OCI-LY7 (cell line): ENCODE data around the gene TOLLIP. TPM values are rescaled to one million over a fixed set of nuclear protein-coding genes. Genes with fewer than 3 reads are reported as not detected.

Source experiments
- BruUV-seq: library from RNA; stranded (reverse); fragments of 400-500 nt; replicated peaks from 2 replicates; lab custom pipeline; 2021; lab: Mats Ljungman, UMichigan
- CTCF ChIA-PET: fragments of 300-600 bp; sonication (Branson Sonifier 250); formaldehyde crosslinking; loops from one replicate; lab custom pipeline; 2022; ENCODE audit warnings: antibody characterized with exemption; ENCODE audit not compliant: unreplicated experiment; lab: Charles Lee
- POLR2A ChIA-PET: fragments of 300-600 bp; sonication (Branson Sonifier 250); formaldehyde crosslinking; loops from one replicate; lab custom pipeline; 2022; ENCODE audit warnings: antibody characterized with exemption; lab: Charles Lee
- DNase-seq: peaks from one replicate; pipeline ENCODE4 v3.0.0-alpha.2; 2015; ENCODE audit warnings: low spot score
- H2AFZ ChIP-seq: fragments of 200-600 bp; sonication (generic), shearing (Covaris generic); 2 replicates; pipeline ENCODE4 v1.6.1; 2014; ENCODE audit warnings: mild to moderate bottlenecking, antibody characterized with exemption, low read length, moderate library complexity
- H3K27ac ChIP-seq: fragments of 200-600 bp; sonication (generic); 2 replicates; pipeline ENCODE4 v1.5.1; 2014; ENCODE audit warnings: mixed run types, low read depth, mild to moderate bottlenecking, moderate library complexity, low read length, inconsistent platforms; ENCODE audit not compliant: poor library complexity, severe bottlenecking
- H3K36me3 ChIP-seq: fragments of 200-600 bp; sonication (generic); 2 replicates; pipeline ENCODE4 v1.6.1; 2014; ENCODE audit warnings: mild to moderate bottlenecking, antibody characterized with exemption, low read length, moderate library complexity, mixed read lengths; ENCODE audit not compliant: insufficient read depth
- H3K4me1 ChIP-seq: fragments of 200-600 bp; sonication (generic); 2 replicates; pipeline ENCODE4 v1.5.1; 2014; ENCODE audit warnings: mild to moderate bottlenecking, low read length; ENCODE audit not compliant: insufficient read depth, poor library complexity, severe bottlenecking
- H3K4me2 ChIP-seq: fragments of 200-600 bp; sonication (generic); 2 replicates; pipeline ENCODE4 v1.6.1; 2014; ENCODE audit warnings: mild to moderate bottlenecking, low read length
- H3K4me3 ChIP-seq: fragments of 200-600 bp; sonication (generic); 2 replicates; pipeline ENCODE4 v1.5.1; 2014; ENCODE audit warnings: mild to moderate bottlenecking, low read depth, low read length; ENCODE audit not compliant: poor library complexity, severe bottlenecking
- H3K79me2 ChIP-seq: fragments of 200-600 bp; sonication (generic); 2 replicates; pipeline ENCODE4 v1.6.1; 2016; ENCODE audit warnings: low read depth, mild to moderate bottlenecking, low read length, moderate library complexity, mixed read lengths; ENCODE audit not compliant: insufficient read depth
- H3K9me2 ChIP-seq: fragments of 200-600 bp; sonication (generic); 2 replicates; pipeline ENCODE4 v1.6.1; 2016; ENCODE audit warnings: mild to moderate bottlenecking, low read length, mixed read lengths; ENCODE audit not compliant: insufficient read depth
- H3K9me3 ChIP-seq: fragments of 200-600 bp; sonication (generic); 2 replicates; pipeline ENCODE4 v1.6.1; 2014; ENCODE audit warnings: mild to moderate bottlenecking, mixed run types, low read length, mixed read lengths
- H4K20me1 ChIP-seq: fragments of 200-600 bp; sonication (generic); 2 replicates; pipeline ENCODE4 v1.6.1; 2014; ENCODE audit warnings: mild to moderate bottlenecking, antibody characterized with exemption, low read length, moderate library complexity, mixed read lengths; ENCODE audit not compliant: insufficient read depth
- CTCF ChIP-seq: fragments of 200-600 bp; sonication (generic); conservative IDR thresholded peaks from 2 replicates; pipeline ENCODE4 v1.5.1; 2014; ENCODE audit warnings: mild to moderate bottlenecking, antibody characterized with exemption, low read length, moderate library complexity, mixed read lengths
- EZH2phosphoT487 ChIP-seq: fragments of 200-600 bp; sonication (generic); IDR thresholded peaks from 2 replicates; pipeline ENCODE4 v1.6.1; 2018; ENCODE audit warnings: low read depth, borderline replicate concordance, mild to moderate bottlenecking, mixed run types, antibody characterized with exemption, low read length, moderate library complexity, mixed read lengths
- intact Hi-C: fragments of 100-400 bp; cut with micrococcal nuclease; formaldehyde crosslinking; loops from one replicate; pipeline ENCODE4 v1.10.0; 2022; ENCODE audit not compliant: unreplicated experiment
- total RNA-seq, 2 experiments: library from RNA; depleted of rRNA in 1 of 2; stranded (reverse); fragments of >200 nt in 1 of 2; shearing (Covaris generic) in 1 of 2; gene quantifications; 2 replicates each; pipeline ENCODE4 v1.2.3, GENCODE V29; 2014 to 2022

The TOLLIP gene
- total RNA-seq, 2 experiments from 2014 or later: 15.9 to 37.1 TPM

GRCh38 chr11:1242289-1242688 lies 67.1 kb downstream of the TOLLIP start:
- Histone ChIP-seq H2AFZ (no peak overlapping the region), H3K36me3 (no peaks in the 10 kb centered on the region), H3K9me3 (no peaks in the 10 kb centered on the region), H3K79me2 (no peaks in the 10 kb centered on the region), H3K4me2 (no peak overlapping the region), H4K20me1 (no peaks in the 10 kb centered on the region), H3K4me3 (no peak overlapping the region), H3K27ac (no peak overlapping the region), H3K9me2 (no peaks in the 10 kb centered on the region), H3K4me1 (no peaks in the 10 kb centered on the region)
- intact Hi-C loops: no loop called here
- CTCF ChIA-PET: no interaction called here
- no TSS peak for BruUV-seq
- TF ChIP-seq CTCF (no peak), EZH2phosphoT487 (no peak)
- no peak for DNase-seq
- POLR2A ChIA-PET: no interaction called here

DNA sequence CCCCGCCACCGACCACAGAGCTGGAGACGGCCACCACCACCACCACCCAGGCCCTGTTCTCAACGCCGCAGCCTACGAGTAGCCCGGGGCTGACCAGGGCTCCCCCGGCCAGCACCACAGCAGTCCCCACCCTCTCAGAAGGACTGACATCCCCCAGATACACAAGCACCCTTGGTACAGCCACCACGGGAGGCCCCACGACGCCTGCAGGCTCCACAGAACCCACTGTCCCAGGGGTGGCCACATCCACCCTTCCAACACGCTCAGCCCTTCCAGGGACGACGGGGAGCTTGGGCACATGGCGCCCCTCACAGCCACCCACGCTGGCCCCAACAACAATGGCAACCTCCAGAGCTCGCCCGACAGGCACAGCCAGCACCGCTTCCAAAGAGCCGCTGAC lies 67.7 kb downstream of the TOLLIP start:
- no TSS peak for BruUV-seq
- no peak for TF ChIP-seq CTCF
- TF ChIP-seq EZH2phosphoT487: no peak
- no peaks in the 10 kb centered on the region for H3K36me3 ChIP-seq
- H3K4me3 ChIP-seq: no peak overlapping the region
- no peak for DNase-seq
- intact Hi-C loops: no loop called here
- POLR2A ChIA-PET: no interaction called here
- H3K27ac ChIP-seq: no peak overlapping the region
- CTCF ChIA-PET: no interaction called here
- no peaks in the 10 kb centered on the region for H3K9me3 ChIP-seq
- no peak overlapping the region for H2AFZ ChIP-seq
- no peak overlapping the region for H3K4me2 ChIP-seq
- no peaks in the 10 kb centered on the region for H3K79me2 ChIP-seq
- H3K4me1 ChIP-seq: no peaks in the 10 kb centered on the region
- no peaks in the 10 kb centered on the region for H4K20me1 ChIP-seq
- H3K9me2 ChIP-seq: no peaks in the 10 kb centered on the region

DNA sequence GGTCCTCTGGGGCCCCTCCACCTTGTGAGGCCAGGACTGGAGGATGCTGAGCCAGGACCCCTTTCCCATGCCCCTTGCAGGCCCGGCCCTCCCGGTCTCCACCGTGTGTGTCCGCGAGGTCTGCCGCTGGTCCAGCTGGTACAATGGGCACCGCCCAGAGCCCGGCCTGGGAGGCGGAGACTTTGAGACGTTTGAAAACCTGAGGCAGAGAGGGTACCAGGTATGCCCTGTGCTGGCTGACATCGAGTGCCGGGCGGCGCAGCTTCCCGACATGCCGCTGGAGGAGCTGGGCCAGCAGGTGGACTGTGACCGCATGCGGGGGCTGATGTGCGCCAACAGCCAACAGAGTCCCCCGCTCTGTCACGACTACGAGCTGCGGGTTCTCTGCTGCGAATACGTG lies 68.7 kb downstream of the TOLLIP start:
- Histone ChIP-seq H3K36me3 (no peaks in the 10 kb centered on the region), H3K4me1 (no peaks in the 10 kb centered on the region), H3K9me3 (no peaks in the 10 kb centered on the region), H3K79me2 (no peaks in the 10 kb centered on the region), H3K4me2 (no peak overlapping the region), H3K9me2 (no peaks in the 10 kb centered on the region), H2AFZ (no peak overlapping the region), H4K20me1 (no peaks in the 10 kb centered on the region), H3K4me3 (no peak overlapping the region), H3K27ac (no peak overlapping the region)
- DNase-seq: no peak
- ChIA-PET CTCF (interaction anchor here (0.6 kb wide), 1 partner anchor 253 kb away, joined by 3 read pairs; no protein-coding TSS in a partner anchor), POLR2A (no interaction called here)
- TF ChIP-seq CTCF: no peak
- no TSS peak for BruUV-seq
- intact Hi-C loops: no loop called here
